HCT116 (cell line): ENCODE data around the gene LUC7L. TPM values are rescaled to one million over a fixed set of nuclear protein-coding genes. Genes with fewer than 3 reads are reported as not detected.
"Not testable (repeated sequence)": the region's sequence is repeated elsewhere in the genome, so short reads cannot be mapped to it uniquely, and the experiment has no call there.

Source experiments
- ATAC-seq: fragments of 200-7000 bp; cut with Tn5 transposase; 2 replicates; pipeline ENCODE4 v1.9.1; 2020; ENCODE audit warnings: mild to moderate bottlenecking, moderate library complexity
- BruUV-seq: library from RNA; stranded (reverse); fragments of 400-500 nt; replicated peaks from 2 replicates; lab custom pipeline; 2021; lab: Mats Ljungman, UMichigan
- CTCF ChIA-PET: fragments of 300-600 bp; sonication (Branson Sonifier 250); formaldehyde crosslinking; loops from one replicate; lab custom pipeline; 2021; ENCODE audit warnings: antibody characterized with exemption; lab: Charles Lee
- POLR2A ChIA-PET: fragments of 300-600, 350-600 bp; sonication (Branson Sonifier 250); formaldehyde crosslinking; loops from one replicate; lab custom pipeline; 2021; ENCODE audit warnings: antibody characterized with exemption; lab: Charles Lee
- RAD21 ChIA-PET, 2 experiments: fragments of 300-600 bp; sonication (Branson Sonifier 250); formaldehyde crosslinking; loops; one replicate each; lab custom pipeline; 2023; ENCODE audit warnings: low total read pairs in 2 of 2; ENCODE audit not compliant: uncharacterized antibody in 2 of 2, unreplicated experiment in 2 of 2, low non-redundant PET in 1 of 2; lab: Charles Lee
- DNase-seq: peaks from one replicate; pipeline ENCODE4 v3.0.0-alpha.2; 2010; ENCODE audit warnings: low read depth, low spot score
- H2AFZ ChIP-seq: fragments of 200-600 bp; shearing (Covaris generic), sonication (generic); 2 replicates; pipeline ENCODE4 v1.6.1; 2017; ENCODE audit warnings: low read depth, mixed run types, mixed read lengths, antibody characterized with exemption, low read length; ENCODE audit not compliant: poor library complexity, severe bottlenecking
- H3K27ac ChIP-seq: 2 replicates; pipeline ENCODE4 v1.5.1; 2012; ENCODE audit warnings: low read depth, low read length
- H3K27me3 ChIP-seq: fragments of 200-600 bp; sonication (generic); 2 replicates; pipeline ENCODE4 v1.6.1; 2016; ENCODE audit warnings: mixed run types, low read length, mixed read lengths; ENCODE audit not compliant: insufficient read depth
- H3K36me3 ChIP-seq, 2 experiments: fragments of 200-500 bp in 1 of 2; fragments of 200-600 bp in 1 of 2; sonication (Bioruptor generic) in 1 of 2; sonication (generic) in 1 of 2; 2 replicates each; pipeline versions ENCODE4 v1.5.1 to v1.6.1; 2014 to 2016; ENCODE audit warnings: low read length in 2 of 2, inconsistent platforms in 1 of 2, mixed read lengths in 1 of 2, mixed run types in 1 of 2; ENCODE audit not compliant: insufficient read depth in 2 of 2, control insufficient read depth in 1 of 2
- H3K4me1 ChIP-seq, 2 experiments: fragments of 200-600 bp in 1 of 2; sonication (generic) in 1 of 2; 2 replicates each; pipeline versions ENCODE4 v1.5.1 to v1.6.1; 2012 to 2017; ENCODE audit warnings: low read length in 2 of 2, inconsistent platforms in 1 of 2, mild to moderate bottlenecking in 1 of 2, mixed read lengths in 1 of 2, mixed run types in 1 of 2, moderate library complexity in 1 of 2; ENCODE audit not compliant: insufficient read depth in 2 of 2, control insufficient read depth in 1 of 2
- H3K4me2 ChIP-seq: fragments of 200-600 bp; sonication (generic); 2 replicates; pipeline ENCODE4 v1.6.1; 2017; ENCODE audit warnings: mixed run types, low read length, mixed read lengths
- H3K4me3 ChIP-seq, 2 experiments: fragments of 200-600 bp in 1 of 2; sonication (generic) in 1 of 2; replicated peaks in 1 of 2; 2 replicates each; pipeline ENCODE4 v1.5.1; 2011 to 2016; ENCODE audit warnings: low read length in 2 of 2, control low read depth in 1 of 2, low read depth in 1 of 2, mild to moderate bottlenecking in 1 of 2, mixed read lengths in 1 of 2, mixed run types in 1 of 2
- H3K79me2 ChIP-seq: fragments of 200-600 bp; sonication (generic); 2 replicates; pipeline ENCODE4 v1.6.1; 2017; ENCODE audit warnings: mild to moderate bottlenecking, mixed run types, low read length, moderate library complexity, mixed read lengths; ENCODE audit not compliant: insufficient read depth
- H3K9ac ChIP-seq: fragments of 200-600 bp; sonication (generic); 2 replicates; pipeline ENCODE4 v1.6.1; 2016; ENCODE audit warnings: low read length, mixed read lengths
- H3K9me2 ChIP-seq: fragments of 200-600 bp; sonication (generic), shearing (Covaris generic); 2 replicates; pipeline ENCODE4 v1.6.1; 2017; ENCODE audit warnings: mixed run types, mild to moderate bottlenecking, moderate library complexity; ENCODE audit not compliant: insufficient read depth
- H3K9me3 ChIP-seq, 2 experiments: fragments of 200-500 bp in 1 of 2; fragments of 200-600 bp in 1 of 2; sonication (Bioruptor generic) in 1 of 2; sonication (generic) in 1 of 2; 2 replicates each; pipeline ENCODE4 v1.6.1; 2014 to 2017; ENCODE audit warnings: low read length in 2 of 2, mixed read lengths in 2 of 2, inconsistent platforms in 1 of 2, low read depth in 1 of 2, mild to moderate bottlenecking in 1 of 2, mixed run types in 1 of 2, moderate library complexity in 1 of 2; ENCODE audit not compliant: control insufficient read depth in 1 of 2, insufficient read depth in 1 of 2
- H4K20me1 ChIP-seq: fragments of 200-600 bp; sonication (generic), shearing (Covaris generic); 2 replicates; pipeline ENCODE4 v1.6.1; 2017; ENCODE audit warnings: mixed run types, mild to moderate bottlenecking, moderate library complexity; ENCODE audit not compliant: insufficient read depth
- CBX3 ChIP-seq: IDR thresholded peaks from 2 replicates; pipeline ENCODE4 v1.6.1; 2012; ENCODE audit warnings: low read depth
- CEBPB ChIP-seq: IDR thresholded peaks from 2 replicates; pipeline ENCODE4 v1.6.1; 2012; ENCODE audit warnings: low read depth
- EZH2phosphoT487 ChIP-seq: fragments of 200-600 bp; IDR thresholded peaks from 2 replicates; pipeline ENCODE4 v1.6.1; 2018; ENCODE audit warnings: antibody characterized with exemption, borderline replicate concordance
- MAX ChIP-seq: IDR thresholded peaks from 2 replicates; pipeline ENCODE4 v1.6.1; 2012
- TCF7L2 ChIP-seq: IDR thresholded peaks from 2 replicates; pipeline ENCODE4 v1.7.0; 2011; ENCODE audit warnings: borderline replicate concordance, inconsistent platforms; ENCODE audit not compliant: insufficient read depth, insufficient read length; ENCODE audit errors: extremely low read depth
- YY1 ChIP-seq: IDR thresholded peaks from 2 replicates; pipeline ENCODE4 v1.6.1; 2011; ENCODE audit warnings: low read length, low read depth, moderate library complexity, mild to moderate bottlenecking; ENCODE audit not compliant: insufficient replicate concordance; ENCODE audit errors: extremely low read depth
- intact Hi-C: fragments of 100-400 bp; cut with micrococcal nuclease; formaldehyde crosslinking; loops from 2 replicates; pipeline ENCODE4 v1.10.0; 2022
- total RNA-seq: library from RNA; stranded (reverse); gene quantifications from one replicate; pipeline ENCODE4 v1.2.1, GENCODE V29; 2021; ENCODE audit not compliant: unreplicated experiment
- TF ChIP-seq, protein P1 (sequence below), 3 experiments: fragments of 200-600 bp in 1 of 3; sonication (generic) in 1 of 3; IDR thresholded peaks in 2 of 3; conservative IDR thresholded peaks in 1 of 3; 2 replicates each; pipeline ENCODE4 v1.5.1; 2012 to 2017; ENCODE audit warnings: low read depth in 2 of 3, low read length in 2 of 3, antibody characterized with exemption in 1 of 3, borderline replicate concordance in 1 of 3, control low read depth in 1 of 3, mild to moderate bottlenecking in 1 of 3, mixed read lengths in 1 of 3, mixed run types in 1 of 3, moderate library complexity in 1 of 3; ENCODE audit not compliant: insufficient read depth in 1 of 3

Gene LUC7L
- total RNA-seq, 1 experiment from 2014 or later: 50.5 TPM

DNA sequence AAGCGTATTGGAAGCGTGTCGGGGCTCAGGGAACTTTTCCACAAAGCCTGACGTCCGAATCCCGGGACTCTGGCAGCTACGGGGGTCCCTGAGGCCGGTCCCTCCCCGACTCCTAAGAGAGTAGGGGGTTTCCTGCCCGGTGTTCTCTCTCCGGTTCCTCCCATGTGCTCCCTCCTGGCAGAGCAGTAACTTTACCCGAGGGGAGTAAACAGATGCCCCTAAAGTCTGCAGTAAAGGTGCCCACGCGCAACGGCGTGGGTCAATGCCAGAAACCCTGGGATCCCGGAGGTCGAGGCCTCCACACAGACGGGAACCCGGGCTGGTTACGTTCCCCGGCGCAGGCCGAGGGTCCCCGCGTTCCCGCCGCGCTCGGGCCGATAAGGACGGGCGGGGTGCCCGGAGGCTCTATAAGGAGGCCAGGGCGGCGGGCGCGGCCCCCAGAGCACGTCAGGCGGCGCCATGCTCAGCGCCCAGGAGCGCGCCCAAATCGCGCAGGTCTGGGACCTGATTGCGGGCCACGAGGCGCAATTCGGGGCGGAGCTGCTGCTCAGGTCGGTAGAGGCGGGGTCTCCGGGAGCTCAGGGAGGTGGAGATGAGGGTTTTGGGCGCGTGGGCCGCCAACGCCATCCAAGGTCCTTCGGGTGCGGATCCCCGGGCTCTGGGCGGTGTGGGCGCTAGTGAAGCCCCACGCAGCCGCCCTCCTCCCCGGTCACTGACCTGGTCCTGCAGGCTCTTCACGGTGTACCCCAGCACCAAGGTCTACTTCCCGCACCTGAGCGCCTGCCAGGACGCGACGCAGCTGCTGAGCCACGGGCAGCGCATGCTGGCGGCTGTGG, 63.5 kb downstream of the LUC7L start, which contains the start of gene HBM (continued):
- TF ChIP-seq, protein P1, sequence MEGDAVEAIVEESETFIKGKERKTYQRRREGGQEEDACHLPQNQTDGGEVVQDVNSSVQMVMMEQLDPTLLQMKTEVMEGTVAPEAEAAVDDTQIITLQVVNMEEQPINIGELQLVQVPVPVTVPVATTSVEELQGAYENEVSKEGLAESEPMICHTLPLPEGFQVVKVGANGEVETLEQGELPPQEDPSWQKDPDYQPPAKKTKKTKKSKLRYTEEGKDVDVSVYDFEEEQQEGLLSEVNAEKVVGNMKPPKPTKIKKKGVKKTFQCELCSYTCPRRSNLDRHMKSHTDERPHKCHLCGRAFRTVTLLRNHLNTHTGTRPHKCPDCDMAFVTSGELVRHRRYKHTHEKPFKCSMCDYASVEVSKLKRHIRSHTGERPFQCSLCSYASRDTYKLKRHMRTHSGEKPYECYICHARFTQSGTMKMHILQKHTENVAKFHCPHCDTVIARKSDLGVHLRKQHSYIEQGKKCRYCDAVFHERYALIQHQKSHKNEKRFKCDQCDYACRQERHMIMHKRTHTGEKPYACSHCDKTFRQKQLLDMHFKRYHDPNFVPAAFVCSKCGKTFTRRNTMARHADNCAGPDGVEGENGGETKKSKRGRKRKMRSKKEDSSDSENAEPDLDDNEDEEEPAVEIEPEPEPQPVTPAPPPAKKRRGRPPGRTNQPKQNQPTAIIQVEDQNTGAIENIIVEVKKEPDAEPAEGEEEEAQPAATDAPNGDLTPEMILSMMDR (IDR thresholded peaks at IDR 0.05 in 2 of 3, conservative IDR thresholded peaks at IDR 0.05 in 1 of 3; ENCODE audit: borderline replicate concordance in 1 of 3, insufficient read depth in 1 of 3, low read depth in 2 of 3, low read length in 2 of 3): no peak
- TF ChIP-seq EZH2phosphoT487 (no peak), YY1 (no peak)

GRCh38 chr16:164827-165538, 64.3 kb downstream of the LUC7L start:
- Histone ChIP-seq H3K79me2 (no peaks in the 10 kb centered on the region), H2AFZ (no peak overlapping the region), H3K4me3 (no peak overlapping the region), H3K27me3 (no peaks in the 10 kb centered on the region), H3K27ac (no peak overlapping the region)
- ATAC-seq (peak; percentile 64), DNase-seq (no peak)
- no TSS peak for BruUV-seq
- no peak for TF ChIP-seq CBX3
- no peak for TF ChIP-seq MAX
- no peak for TF ChIP-seq TCF7L2
- TF ChIP-seq EZH2phosphoT487: no peak
- TF ChIP-seq CEBPB: no peak
- TF ChIP-seq, all 23 proteins: peak for 0
- ChIA-PET RAD21 (no interaction called here), POLR2A (no interaction called here), CTCF (no interaction called here)
- Histone ChIP-seq H3K9ac (no peak overlapping the region), H4K20me1 (no peaks in the 10 kb centered on the region), H3K9me3 (no peaks in the 10 kb centered on the region), H3K36me3 (no peaks in the 10 kb centered on the region), H3K9me2 (no peaks in the 10 kb centered on the region), H3K4me1 (peaks cover 0 to 10% of the 10 kb centered on the region in 2 experiments; a peak in 1 of 4 replicates), H3K4me2 (no peak overlapping the region)
- intact Hi-C loops: no loop called here

- H3K4me2 ChIP-seq, H3K27me3 ChIP-seq, H3K9me3 ChIP-seq, H4K20me1 ChIP-seq, H3K4me3 ChIP-seq, H3K9me2 ChIP-seq, intact Hi-C loops, H3K4me1 ChIP-seq, H3K9ac ChIP-seq, H3K79me2 ChIP-seq, H2AFZ ChIP-seq, RAD21 ChIA-PET, CTCF ChIA-PET, DNase-seq, POLR2A ChIA-PET, H3K36me3 ChIP-seq, H3K27ac ChIP-seq, BruUV-seq: not testable (repeated sequence)
- peak; percentile 49; the same call in 1 of the 2 replicates for ATAC-seq
Measured at GRCh38 chr16:164134-164823, 65.0 kb downstream of the LUC7L start.
